ENCODE data around the gene EIPR1. TPM values are rescaled to one million over a fixed set of nuclear protein-coding genes. Genes with fewer than 3 reads are reported as not detected.
A peak's percentile ranks its signal among the peaks of the same experiment; 100 is the strongest.
"Not testable (repeated sequence)": the region's sequence is repeated elsewhere in the genome, so short reads cannot be mapped to it uniquely, and the experiment has no call there.

Gene EIPR1
- polyA plus RNA-seq, 3 donors: 23.2 to 28.4 (median 26.5) TPM

GRCh38 chr2:3289526-3289925 lies 88.1 kb downstream of the EIPR1 start:
- DNase-seq: no peak

- no peak for DNase-seq
These were observed 88.5 kb downstream of the EIPR1 start for GRCh38 chr2:3289171-3289515.

GRCh38 chr2:3288470-3289170 lies 89.0 kb downstream of the EIPR1 start:
- no peak for DNase-seq

- DNase-seq: no peak
These were observed 89.7 kb downstream of the EIPR1 start for GRCh38 chr2:3287896-3288295.

- DNase-seq: not testable (repeated sequence)
These were observed 91.0 kb downstream of the EIPR1 start for GRCh38 chr2:3286646-3287036.

GRCh38 chr2:3285901-3286645 lies 91.5 kb downstream of the EIPR1 start:
- no peak for DNase-seq

- no peak for DNase-seq
These were observed 92.7 kb downstream of the EIPR1 start for GRCh38 chr2:3284657-3285630.

- not testable (repeated sequence) for DNase-seq
These were observed 93.6 kb downstream of the EIPR1 start for GRCh38 chr2:3283876-3284656.

GRCh38 chr2:3283206-3283605 lies 94.4 kb downstream of the EIPR1 start:
- no peak for DNase-seq

- peak; percentile 71 for DNase-seq
These were observed 95.3 kb downstream of the EIPR1 start for GRCh38 chr2:3282056-3282998.

- no peak for DNase-seq
These were observed 96.7 kb downstream of the EIPR1 start for GRCh38 chr2:3280683-3281520.

GRCh38 chr2:3280197-3280596 lies 97.4 kb downstream of the EIPR1 start:
- DNase-seq: no peak

GRCh38 chr2:3279236-3279960 lies 98.2 kb downstream of the EIPR1 start:
- no peak for DNase-seq

- no peak for DNase-seq
These were observed 98.9 kb downstream of the EIPR1 start for GRCh38 chr2:3278521-3279218.

GRCh38 chr2:3277748-3278520 lies 99.7 kb downstream of the EIPR1 start:
- no peak for DNase-seq

- DNase-seq: no peak
These were observed 100.4 kb downstream of the EIPR1 start for GRCh38 chr2:3277050-3277747.

GRCh38 chr2:3272761-3273160 lies 104.9 kb downstream of the EIPR1 start:
- no peak for DNase-seq
